Measurements from ENCODE around the gene NXPH2. TPM values are rescaled to one million over a fixed set of nuclear protein-coding genes. Genes with fewer than 3 reads are reported as not detected.
"Not testable (repeated sequence)": the region's sequence is repeated elsewhere in the genome, so short reads cannot be mapped to it uniquely, and the experiment has no call there.

NXPH2 gene
- total RNA-seq, 2 donors from 2014 or later: not detected

DNA sequence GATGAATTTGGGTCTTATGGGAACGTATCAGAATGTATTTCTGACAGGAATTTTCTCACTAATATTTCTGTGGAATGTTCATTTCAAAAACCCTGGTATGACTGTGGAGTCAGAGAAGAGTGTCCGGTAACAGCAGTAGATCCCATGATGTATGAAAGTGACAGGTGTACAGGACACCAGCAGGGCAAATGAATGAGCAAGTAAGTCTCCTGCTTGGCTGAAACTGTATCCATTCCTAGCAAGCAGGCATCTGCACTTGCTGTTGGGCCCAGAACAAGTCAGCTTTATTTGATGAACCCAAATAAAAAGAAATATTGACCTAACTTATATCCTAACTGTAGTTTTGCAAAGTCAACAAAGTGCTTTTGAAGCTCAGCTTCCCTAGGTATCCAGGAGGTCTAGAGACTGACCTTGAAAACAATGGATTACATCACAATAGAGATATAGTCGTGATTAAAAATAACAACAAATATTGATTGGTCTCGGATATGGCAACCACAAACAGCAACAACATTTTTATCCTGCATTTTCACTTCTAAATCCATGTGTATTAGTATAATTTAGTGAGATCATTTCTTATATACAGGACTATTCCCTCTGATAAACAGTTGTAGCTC lies 37.6 kb downstream of the NXPH2 start:
- no peak overlapping the region for H3K4me3 ChIP-seq
- DNase-seq (ENCODE audit: low spot score): no peak
- no peaks in the 10 kb centered on the region for H3K4me1 ChIP-seq (ENCODE audit: control insufficient read depth in 1 of 2, low read depth in 2 of 2)
- TF ChIP-seq CTCF (IDR thresholded peaks at IDR 0.05): no peak
- no peak overlapping the region for H3K27ac ChIP-seq
- no peaks in the 10 kb centered on the region for H3K27me3 ChIP-seq (replicated peaks; ENCODE audit: insufficient read depth)
- ATAC-seq (ENCODE audit: insufficient number of reproducible peaks, low FRiP score, low read depth): no peak
- H3K36me3 ChIP-seq: no peaks in the 10 kb centered on the region
- H3K9me3 ChIP-seq: no peaks in the 10 kb centered on the region

- Histone ChIP-seq H3K27ac (no peak overlapping the region), H3K9me3 (no peaks in the 10 kb centered on the region), H3K4me3 (no peak overlapping the region), H3K27me3 (replicated peaks; ENCODE audit: insufficient read depth) (no peaks in the 10 kb centered on the region), H3K36me3 (no peaks in the 10 kb centered on the region), H3K4me1 (ENCODE audit: control insufficient read depth in 1 of 2, low read depth in 2 of 2) (no peaks in the 10 kb centered on the region)
- no peak for TF ChIP-seq CTCF (IDR thresholded peaks at IDR 0.05)
- no peak for DNase-seq (ENCODE audit: low spot score)
- ATAC-seq (ENCODE audit: insufficient number of reproducible peaks, low FRiP score, low read depth): no peak
Observed at GRCh38 chr2:138741851-138742250, 38.3 kb downstream of the NXPH2 start.

GRCh38 chr2:138737009-138737554 lies 43.1 kb downstream of the NXPH2 start:
- not testable (repeated sequence) for H3K4me1 ChIP-seq (ENCODE audit: control insufficient read depth in 1 of 2, low read depth in 2 of 2); H3K9me3 ChIP-seq; H3K27ac ChIP-seq; DNase-seq (ENCODE audit: low spot score); H3K36me3 ChIP-seq; ATAC-seq (ENCODE audit: insufficient number of reproducible peaks, low FRiP score, low read depth); H3K4me3 ChIP-seq; H3K27me3 ChIP-seq (replicated peaks; ENCODE audit: insufficient read depth)

DNA sequence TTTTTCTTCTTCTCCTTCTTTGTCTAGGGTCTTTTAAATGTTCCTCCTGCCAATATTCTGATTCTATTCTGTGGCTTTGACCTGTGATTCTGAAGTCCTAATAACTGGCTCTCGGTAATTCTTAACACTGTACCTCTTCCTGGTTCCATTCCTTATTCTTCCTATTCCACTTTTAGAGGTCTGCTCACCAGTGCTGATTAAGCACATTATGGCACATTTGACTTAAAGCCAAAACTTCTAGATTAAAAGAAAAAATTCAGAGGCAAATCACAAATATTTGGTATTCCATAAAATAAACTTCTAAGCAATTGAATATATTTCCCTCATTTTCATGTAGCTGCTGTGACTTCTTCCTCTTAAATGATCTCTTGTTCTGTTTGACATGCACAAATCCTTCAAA lies 47.5 kb downstream of the NXPH2 start:
- DNase-seq (ENCODE audit: low spot score) (no peak), ATAC-seq (ENCODE audit: insufficient number of reproducible peaks, low FRiP score, low read depth) (no peak)
- Histone ChIP-seq H3K36me3 (no peaks in the 10 kb centered on the region), H3K27ac (no peak overlapping the region), H3K9me3 (no peaks in the 10 kb centered on the region), H3K4me1 (ENCODE audit: control insufficient read depth in 1 of 2, low read depth in 2 of 2) (no peaks in the 10 kb centered on the region), H3K4me3 (no peak overlapping the region), H3K27me3 (replicated peaks; ENCODE audit: insufficient read depth) (no peaks in the 10 kb centered on the region)
- no peak for TF ChIP-seq CTCF (IDR thresholded peaks at IDR 0.05)

DNA sequence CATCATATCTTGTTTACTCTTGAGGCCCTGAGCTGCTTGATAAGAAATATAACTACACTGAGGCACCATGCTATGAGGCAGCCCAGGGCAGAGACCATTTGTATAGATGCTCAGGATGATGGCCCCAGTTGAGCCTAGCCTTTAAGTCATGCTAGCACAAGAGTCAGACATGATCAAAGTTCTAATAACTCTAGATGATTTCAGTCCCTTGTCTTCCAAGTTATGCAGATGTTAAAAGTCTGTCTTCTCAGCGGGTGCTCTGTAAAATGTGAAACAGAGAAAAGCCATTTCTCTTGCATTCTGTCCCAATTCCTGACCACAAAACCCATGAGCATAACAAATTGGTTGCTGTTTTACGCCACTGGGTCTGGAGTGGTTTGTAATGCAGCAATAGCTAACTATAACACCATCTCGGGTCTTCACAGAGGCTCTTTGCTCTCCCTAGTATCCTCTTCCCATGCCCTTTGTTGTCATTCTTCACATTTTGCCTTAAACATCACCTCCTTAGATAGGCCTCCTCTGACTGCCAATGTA lies 49.6 kb downstream of the NXPH2 start:
- H3K36me3 ChIP-seq: no peaks in the 10 kb centered on the region
- no peak for TF ChIP-seq CTCF (IDR thresholded peaks at IDR 0.05)
- H3K9me3 ChIP-seq: no peaks in the 10 kb centered on the region
- DNase-seq (ENCODE audit: low spot score) (no peak), ATAC-seq (ENCODE audit: insufficient number of reproducible peaks, low FRiP score, low read depth) (no peak)
- no peak overlapping the region for H3K4me3 ChIP-seq
- H3K27ac ChIP-seq: no peak overlapping the region
- no peaks in the 10 kb centered on the region for H3K4me1 ChIP-seq (ENCODE audit: control insufficient read depth in 1 of 2, low read depth in 2 of 2)
- H3K27me3 ChIP-seq (replicated peaks; ENCODE audit: insufficient read depth): no peaks in the 10 kb centered on the region

Data from thoracic aorta (tissue), 2 donors.